ENCODE results near the gene SLC35A3.

DNA sequence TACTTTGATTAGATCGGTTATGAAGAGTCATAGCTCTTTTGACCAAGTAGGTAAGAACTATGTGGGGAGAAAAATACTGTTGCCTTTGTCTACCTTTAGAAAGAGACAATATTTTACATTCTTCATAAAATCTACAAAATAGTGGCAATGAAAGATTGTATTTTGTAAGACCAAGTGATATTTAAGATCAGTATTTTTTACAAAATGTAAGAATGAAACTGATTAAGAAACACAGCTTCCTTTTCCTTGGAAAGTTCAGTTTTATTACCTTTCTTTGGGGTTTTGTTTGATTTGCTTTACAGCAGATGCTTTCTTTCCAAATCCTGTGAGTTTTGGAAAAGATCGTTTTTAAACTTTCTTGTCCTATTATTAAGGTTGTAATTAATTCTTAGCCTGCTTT is 69.8 kb downstream of the SLC35A3 start:
- TF ChIP-seq, protein P1, sequence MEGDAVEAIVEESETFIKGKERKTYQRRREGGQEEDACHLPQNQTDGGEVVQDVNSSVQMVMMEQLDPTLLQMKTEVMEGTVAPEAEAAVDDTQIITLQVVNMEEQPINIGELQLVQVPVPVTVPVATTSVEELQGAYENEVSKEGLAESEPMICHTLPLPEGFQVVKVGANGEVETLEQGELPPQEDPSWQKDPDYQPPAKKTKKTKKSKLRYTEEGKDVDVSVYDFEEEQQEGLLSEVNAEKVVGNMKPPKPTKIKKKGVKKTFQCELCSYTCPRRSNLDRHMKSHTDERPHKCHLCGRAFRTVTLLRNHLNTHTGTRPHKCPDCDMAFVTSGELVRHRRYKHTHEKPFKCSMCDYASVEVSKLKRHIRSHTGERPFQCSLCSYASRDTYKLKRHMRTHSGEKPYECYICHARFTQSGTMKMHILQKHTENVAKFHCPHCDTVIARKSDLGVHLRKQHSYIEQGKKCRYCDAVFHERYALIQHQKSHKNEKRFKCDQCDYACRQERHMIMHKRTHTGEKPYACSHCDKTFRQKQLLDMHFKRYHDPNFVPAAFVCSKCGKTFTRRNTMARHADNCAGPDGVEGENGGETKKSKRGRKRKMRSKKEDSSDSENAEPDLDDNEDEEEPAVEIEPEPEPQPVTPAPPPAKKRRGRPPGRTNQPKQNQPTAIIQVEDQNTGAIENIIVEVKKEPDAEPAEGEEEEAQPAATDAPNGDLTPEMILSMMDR (optimal IDR thresholded peaks at IDR 0.05 in 1 of 3, IDR thresholded peaks at IDR 0.05 in 1 of 3, conservative IDR thresholded peaks at IDR 0.05 in 1 of 3; ENCODE audit: extremely low read depth in 1 of 3, insufficient read depth in 2 of 3, low read length in 3 of 3): no peak
- no peak for TF ChIP-seq EZH2 (IDR thresholded peaks at IDR 0.05; ENCODE audit: low read length)

Data from keratinocyte (primary cell).